ENCODE results near the gene GGCX. TPM values are rescaled to one million over a fixed set of nuclear protein-coding genes. Genes with fewer than 3 reads are reported as not detected.

The GGCX gene
- total and polyA plus RNA-seq, 2 of the 13 experiments (the other 11 are each of a cell fraction or from before 2014, with no cell fraction given): 72.5 to 103 TPM

GRCh38 chr2:85605406-85606115 is 44.3 kb upstream of the GGCX start:
- peaks cover 38% of the 10 kb centered on the region for H3K79me2 ChIP-seq (ENCODE audit: insufficient read depth, low read length)
- FAIRE-seq (no peak), DNase-seq (ENCODE audit: low spot score) (peak; percentile 87), ATAC-seq (no peak)
- peak overlapping the region; percentile 86 for H3K4me2 ChIP-seq (ENCODE audit: low read depth, low read length)
- H3K9ac ChIP-seq (ENCODE audit: insufficient read depth, low read depth, low read length): peak overlapping the region; percentile 4; the same call in 1 of the 2 replicates
- H3K27ac ChIP-seq (ENCODE audit: extremely low read length, insufficient read depth, low read length): peak overlapping the region; percentile 26
- BruUV-seq (replicated peaks): no TSS peak
- intact Hi-C loops (cut with micrococcal nuclease; ENCODE audit: unreplicated experiment): no loop called here
- no peak overlapping the region for H2AFZ ChIP-seq (ENCODE audit: low read length)
- in situ Hi-C loops (cut with HindIII; ENCODE audit: extremely low pct_ligation_motif_present, low pct_unique_long_range_greater_than_20kb): no loop called here
- H3K4me1 ChIP-seq (ENCODE audit: insufficient read depth, low read length): peaks cover 79% of the 10 kb centered on the region
- no peaks in the 10 kb centered on the region; a peak in 1 of 5 replicates for H3K27me3 ChIP-seq (ENCODE audit: control insufficient read depth in 1 of 2, insufficient read depth in 2 of 2, low read length in 2 of 2)
- ChIA-PET POLR2A (interaction anchor here (0.6 to 25.9 kb wide), 10 partner anchors 11 to 240 kb away, joined by 3 to 795 read pairs (median 10); partner anchors contain the start of genes GGCX, MAT2A, RNF181 and SH2D6), CTCF (ENCODE audit: low intra/inter-chr PET ratio, low total read pairs) (no interaction called here)
- H3K4me3 ChIP-seq (replicated peaks in 1 of 3; ENCODE audit: insufficient read depth in 1 of 3, low read depth in 2 of 3, low read length in 3 of 3): no peak overlapping the region
- no peaks in the 10 kb centered on the region for H4K20me1 ChIP-seq (ENCODE audit: insufficient read depth, low read length)
- 55% methylated on average over 4 of the region's 4 CpGs for WGBS (ENCODE audit: low lambda C conversion rate)
- no peaks in the 10 kb centered on the region for H3K9me3 ChIP-seq (ENCODE audit: low read length)
- peaks cover 13 to 29% of the 10 kb centered on the region in 2 experiments for H3K36me3 ChIP-seq (replicated peaks in 1 of 2; ENCODE audit: control insufficient read depth in 1 of 2, insufficient read depth in 2 of 2, low read length in 2 of 2)
- TF ChIP-seq ARNT (IDR thresholded peaks at IDR 0.05) (no peak), ADNP (CRISPR knock-in tag; IDR thresholded peaks at IDR 0.05) (no peak), ZNF674 (CRISPR knock-in tag; IDR thresholded peaks at IDR 0.05; ENCODE audit: low read depth) (no peak), HNRNPUL1 (IDR thresholded peaks at IDR 0.05; ENCODE audit: low read depth, low read length) (no peak), ZNF558 (CRISPR knock-in tag; IDR thresholded peaks at IDR 0.05; ENCODE audit: borderline replicate concordance) (no peak), PHF20 (CRISPR knock-in tag; IDR thresholded peaks at IDR 0.05) (no peak), ZNF841 (CRISPR knock-in tag; IDR thresholded peaks at IDR 0.05; ENCODE audit: borderline replicate concordance) (no peak), ASH2L (IDR thresholded peaks at IDR 0.05; ENCODE audit: insufficient read length, low read depth, low read length) (peak; percentile 58), PLSCR1 (CRISPR knock-in tag; IDR thresholded peaks at IDR 0.05; ENCODE audit: borderline replicate concordance) (no peak), SIX4 (CRISPR knock-in tag; IDR thresholded peaks at IDR 0.05) (no peak), MXD3 (CRISPR knock-in tag; IDR thresholded peaks at IDR 0.05) (no peak), HDAC2 (CRISPR knock-in tag; IDR thresholded peaks at IDR 0.05) (0 out of 2 replicates have a peak, but pooled peaks have one; percentile 12), ZNF124 (CRISPR knock-in tag; IDR thresholded peaks at IDR 0.05) (no peak), TFAP4 (IDR thresholded peaks at IDR 0.05; ENCODE audit: borderline replicate concordance, low read depth) (peak; percentile 88), AHR (CRISPR knock-in tag; IDR thresholded peaks at IDR 0.05) (no peak), HHEX (CRISPR knock-in tag; IDR thresholded peaks at IDR 0.05) (no peak), PAX8 (CRISPR knock-in tag; IDR thresholded peaks at IDR 0.05; ENCODE audit: borderline replicate concordance) (no peak)

Measured in HepG2 (cell line).